ENCODE data around the gene BEAN1. TPM values are rescaled to one million over a fixed set of nuclear protein-coding genes. Genes with fewer than 3 reads are reported as not detected.

Gene BEAN1
- total RNA-seq, 4 donors from 2014 or later, result 0.40 TPM; not detected in 3

GRCh38 chr16:66401610-66402009 is 25.5 kb upstream of the BEAN1 start:
- no peak overlapping the region for H3K27ac ChIP-seq
- no peak overlapping the region for H3K4me3 ChIP-seq
- DNase-seq, result no peak
- no peaks in the 10 kb centered on the region for H3K9me3 ChIP-seq
- WGBS, 2 donors (ENCODE audit: low coverage in 1 of 2), result 63 to 82% methylated on average over 2 to 11 of the region's 11 CpGs
- in situ Hi-C loops (cut with MboI; ENCODE audit: low pct_ligation_motif_present in 1 of 4, low pct_unique_long_range_greater_than_20kb in 1 of 4, low sequenced_read_pairs in 3 of 4) (loop anchor here (10.0 to 25.0 kb wide), 6 partner anchors 83 to 461 kb away; partner anchors contain the start of genes CMTM3 (in 2 of the 4) and CMTM2 (in 1 of the 4)), intact Hi-C loops (cut with DNase I; ENCODE audit: low total_unique reads) (loop anchor here (10.0 kb wide), 1 partner anchor 203 kb away; the partner anchor contains the start of gene CMTM3)
- TF ChIP-seq EP300 (IDR thresholded peaks at IDR 0.05; ENCODE audit: low read depth) (no peak), POLR2A (IDR thresholded peaks at IDR 0.05) (no peak), CTCF (IDR thresholded peaks at IDR 0.05) (no peak)
- no peaks in the 10 kb centered on the region for H3K36me3 ChIP-seq
- peaks cover 0 to 1% (median under 1%) of the 10 kb centered on the region in 4 donors for H3K4me1 ChIP-seq
- peaks cover 9% of the 10 kb centered on the region for H3K27me3 ChIP-seq

GRCh38 chr16:66402166-66402565 is 24.9 kb upstream of the BEAN1 start:
- Histone ChIP-seq H3K4me1 (peaks cover 3 to 6% (median 5%) of the 10 kb centered on the region in 4 donors), H3K4me3 (no peak overlapping the region), H3K9me3 (no peaks in the 10 kb centered on the region), H3K27ac (no peak overlapping the region), H3K36me3 (no peaks in the 10 kb centered on the region), H3K27me3 (peaks cover 9% of the 10 kb centered on the region)
- TF ChIP-seq POLR2A (IDR thresholded peaks at IDR 0.05) (no peak), EP300 (IDR thresholded peaks at IDR 0.05; ENCODE audit: low read depth) (no peak), POLR2AphosphoS5 (IDR thresholded peaks at IDR 0.05) (no peak), CTCF (IDR thresholded peaks at IDR 0.05) (no peak)
- DNase-seq, result no peak
- in situ Hi-C loops (cut with MboI; ENCODE audit: low pct_ligation_motif_present in 1 of 4, low pct_unique_long_range_greater_than_20kb in 1 of 4, low sequenced_read_pairs in 3 of 4) (loop anchor here (10.0 to 25.0 kb wide), 6 partner anchors 83 to 460 kb away; partner anchors contain the start of genes CMTM3 (in 2 of the 4) and CMTM2 (in 1 of the 4)), intact Hi-C loops (cut with DNase I; ENCODE audit: low total_unique reads) (loop anchor here (10.0 kb wide), 1 partner anchor 203 kb away; the partner anchor contains the start of gene CMTM3)
- 80 to 83% methylated on average over 1 to 10 of the region's 12 CpGs for WGBS, 2 donors (ENCODE audit: low coverage in 1 of 2)

- H3K4me1 ChIP-seq, result peaks cover 3 to 9% (median 5%) of the 10 kb centered on the region in 4 donors
- peaks cover 9% of the 10 kb centered on the region for H3K27me3 ChIP-seq
- H3K9me3 ChIP-seq, result no peaks in the 10 kb centered on the region
- intact Hi-C loops (cut with DNase I; ENCODE audit: low total_unique reads) (loop anchor here (10.0 kb wide), 1 partner anchor 202 kb away; the partner anchor contains the start of gene CMTM3), in situ Hi-C loops (cut with MboI; ENCODE audit: low pct_ligation_motif_present in 1 of 4, low pct_unique_long_range_greater_than_20kb in 1 of 4, low sequenced_read_pairs in 3 of 4) (loop anchor here (10.0 to 25.0 kb wide), 6 partner anchors 82 to 460 kb away; partner anchors contain the start of genes CMTM3 (in 2 of the 4) and CMTM2 (in 1 of the 4))
- WGBS, 2 donors (ENCODE audit: low coverage in 1 of 2), result 40 to 85% methylated on average over 1 to 61 of the region's 61 CpGs
- no peak overlapping the region for H3K27ac ChIP-seq
- TF ChIP-seq EP300 (IDR thresholded peaks at IDR 0.05; ENCODE audit: low read depth), result no peak
- no peak for TF ChIP-seq POLR2A (IDR thresholded peaks at IDR 0.05)
- TF ChIP-seq POLR2AphosphoS5 (IDR thresholded peaks at IDR 0.05), result no peak
- TF ChIP-seq CTCF (IDR thresholded peaks at IDR 0.05), result no peak
- no peak overlapping the region for H3K4me3 ChIP-seq
- H3K36me3 ChIP-seq, result no peaks in the 10 kb centered on the region
- DNase-seq, result no peak
Observed at GRCh38 chr16:66402591-66403230, 24.4 kb upstream of the BEAN1 start.

GRCh38 chr16:66403531-66404145 is 23.5 kb upstream of the BEAN1 start:
- no peak for DNase-seq
- no peak overlapping the region for H3K4me3 ChIP-seq
- TF ChIP-seq POLR2AphosphoS5 (IDR thresholded peaks at IDR 0.05), result no peak
- no peak for TF ChIP-seq EP300 (IDR thresholded peaks at IDR 0.05; ENCODE audit: low read depth)
- TF ChIP-seq CTCF (IDR thresholded peaks at IDR 0.05), result no peak
- 66 to 93% methylated on average over 3 to 5 of the region's 5 CpGs for WGBS, 2 donors (ENCODE audit: low coverage in 1 of 2)
- no peak overlapping the region for H3K27ac ChIP-seq
- peaks cover 9% of the 10 kb centered on the region for H3K27me3 ChIP-seq
- intact Hi-C loops (cut with DNase I; ENCODE audit: low total_unique reads), result loop anchor here (10.0 kb wide), 1 partner anchor 201 kb away; the partner anchor contains the start of gene CMTM3
- in situ Hi-C loops (cut with MboI; ENCODE audit: low pct_ligation_motif_present in 1 of 4, low pct_unique_long_range_greater_than_20kb in 1 of 4, low sequenced_read_pairs in 3 of 4), result loop anchor here (10.0 to 25.0 kb wide), 6 partner anchors 81 to 459 kb away; partner anchors contain the start of genes CMTM3 (in 2 of the 4) and CMTM2 (in 1 of the 4)
- H3K9me3 ChIP-seq, result no peaks in the 10 kb centered on the region
- H3K36me3 ChIP-seq, result no peaks in the 10 kb centered on the region
- H3K4me1 ChIP-seq, result peaks cover 3 to 18% (median 7%) of the 10 kb centered on the region in 4 donors

Measured in transverse colon (tissue), 4 donors.